HG02885 (cell line): Measurements from ENCODE around the gene PDF.

Experiments
- ATAC-seq: cut with Tn5 transposase; IDR thresholded peaks from one replicate; pipeline ENCODE4 v1.9.1; 2021; ENCODE audit warnings: mild to moderate bottlenecking; ENCODE audit not compliant: unreplicated experiment, poor library complexity

The PDF gene

GRCh38 chr16:69340095-69340644 is 9.8 kb upstream of the PDF start:
- no peak for ATAC-seq

GRCh38 chr16:69339289-69340094 is 9.1 kb upstream of the PDF start, which contains the start of the genes COG8 and NIP7:
Gene COG8, minus strand, starts transcription at chr16:69339564. Its CDS starts 12 bp downstream, at chr16:69339552.
Gene NIP7, plus strand, starts transcription at chr16:69339772. Its CDS starts 58 bp downstream, at chr16:69339830.
- ATAC-seq = peak; percentile 89

- ATAC-seq = no peak
Measured at GRCh38 chr16:69338557-69339288, 8.3 kb upstream of the PDF start.

- no peak for ATAC-seq
Measured at GRCh38 chr16:69334696-69335095, 4.3 kb upstream of the PDF start.

GRCh38 chr16:69329369-69330285 is 761 bp downstream of the PDF start:
- peak; percentile 43 for ATAC-seq

GRCh38 chr16:69328854-69329316 is 1.5 kb downstream of the PDF start:
- no peak for ATAC-seq

GRCh38 chr16:69327585-69328310 is 2.6 kb downstream of the PDF start:
- no peak for ATAC-seq

GRCh38 chr16:69326172-69326873 is 4.1 kb downstream of the PDF start:
- ATAC-seq = no peak

GRCh38 chr16:69325784-69326171 is 4.6 kb downstream of the PDF start:
- ATAC-seq = no peak

GRCh38 chr16:69324585-69325253 is 5.7 kb downstream of the PDF start:
- no peak for ATAC-seq

- ATAC-seq = no peak
Measured at GRCh38 chr16:69324013-69324531, 6.3 kb downstream of the PDF start.

- ATAC-seq = no peak
Measured at GRCh38 chr16:69323415-69323814, 7.0 kb downstream of the PDF start.

- ATAC-seq = no peak
Measured at GRCh38 chr16:69322343-69322742, 8.0 kb downstream of the PDF start.

GRCh38 chr16:69321080-69321479 is 9.3 kb downstream of the PDF start:
- ATAC-seq = no peak

GRCh38 chr16:69320740-69321073 is 9.7 kb downstream of the PDF start:
- no peak for ATAC-seq

GRCh38 chr16:69319826-69320739 is 10.3 kb downstream of the PDF start:
- no peak for ATAC-seq

GRCh38 chr16:69319381-69319780 is 11.0 kb downstream of the PDF start:
- ATAC-seq = no peak
